ENCODE measurements around the gene PCYT2.
A peak's percentile ranks its signal among the peaks of the same experiment; 100 is the strongest.

Gene PCYT2

DNA sequence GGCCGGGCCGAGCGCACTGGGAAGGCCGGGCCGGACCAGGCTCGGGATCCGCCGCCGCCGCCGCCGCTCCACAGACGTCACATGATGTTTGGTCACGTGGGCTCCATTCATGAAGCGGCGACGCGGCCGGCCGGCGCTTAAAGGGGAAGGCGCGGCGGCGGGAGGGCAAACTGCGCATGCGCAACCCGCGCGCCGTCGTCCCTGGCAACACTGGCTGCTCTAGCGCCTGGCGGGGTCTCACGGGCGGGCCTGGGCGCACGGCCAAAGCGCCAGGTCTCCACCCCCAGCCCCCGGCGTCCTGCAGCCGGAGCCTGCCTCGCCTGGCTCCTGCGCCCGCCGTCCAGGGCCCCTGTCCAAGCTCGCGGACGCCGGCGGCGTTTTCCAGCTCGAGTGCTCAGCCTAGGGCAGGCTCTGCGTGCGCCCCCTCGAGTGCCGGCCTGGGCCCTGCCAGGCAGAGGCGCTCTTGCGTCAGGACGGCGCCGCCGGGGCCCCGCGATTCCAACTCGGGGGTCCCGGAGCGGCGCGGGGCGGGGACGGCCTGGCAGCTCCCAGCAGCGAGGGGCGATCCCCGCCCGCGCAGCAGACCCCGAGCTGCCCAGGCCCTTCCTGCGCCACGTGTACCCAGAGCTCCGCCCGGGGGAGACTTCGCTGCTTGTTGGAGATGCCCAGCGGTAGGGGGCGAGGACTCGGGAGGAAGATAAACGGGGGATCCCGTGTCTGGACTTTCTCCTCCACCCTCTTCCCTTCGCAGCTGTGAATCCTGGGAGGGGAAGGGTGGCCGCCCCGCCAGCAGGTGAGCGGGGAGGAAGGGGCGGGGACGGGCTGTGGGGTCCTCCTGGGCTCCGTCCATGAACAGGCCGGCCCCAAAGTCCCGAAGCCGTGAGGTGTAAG is 16.7 kb upstream of the PCYT2 start, which contains the start of gene MAFG:
Gene MAFG (minus strand): TSS at position 83 of the 891 bp plus-strand sequence. CDS start 4,550 bp downstream, outside the sequence.
- Histone ChIP-seq H3K9ac (ENCODE audit: low read length) (peak within 1 kb of the TSS; percentile 90), H3K27me3 (ENCODE audit: insufficient read depth, low read length) (no peaks in the 10 kb centered on the region), H3K4me3 (ENCODE audit: low read depth, low read length, poor library complexity, severe bottlenecking) (peak within 1 kb of the TSS; percentile 86), H3K27ac (ENCODE audit: low read depth, low read length, poor library complexity, severe bottlenecking) (peak within 1 kb of the TSS; percentile 74), H3K4me1 (ENCODE audit: insufficient read depth, low read length, severe bottlenecking) (peaks cover 36% of the 10 kb centered on the region), H3K4me2 (ENCODE audit: low read length) (peak within 1 kb of the TSS; percentile 79), H3K9me2 (ENCODE audit: low read depth, low read length) (no peaks in the 10 kb centered on the region), H3F3A (ENCODE audit: insufficient read depth, low read length) (no peaks in the 10 kb centered on the region), H3K9me3 (ENCODE audit: low read length) (no peaks in the 10 kb centered on the region), H3K36me3 (ENCODE audit: insufficient read depth, low read length) (no peaks in the 10 kb centered on the region), H3K79me2 (ENCODE audit: insufficient read depth, low read length) (peaks cover 24% of the 10 kb centered on the region), H4K20me1 (ENCODE audit: insufficient read depth, low read length) (no peaks in the 10 kb centered on the region), H2AFZ (ENCODE audit: low read length) (no peak within 1 kb of the TSS)
- no peak for TF ChIP-seq EZH2 (IDR thresholded peaks at IDR 0.05; ENCODE audit: borderline replicate concordance, low read length)
- TF ChIP-seq CTCF (IDR thresholded peaks at IDR 0.05; ENCODE audit: low read length), result peak; percentile 65

DNA sequence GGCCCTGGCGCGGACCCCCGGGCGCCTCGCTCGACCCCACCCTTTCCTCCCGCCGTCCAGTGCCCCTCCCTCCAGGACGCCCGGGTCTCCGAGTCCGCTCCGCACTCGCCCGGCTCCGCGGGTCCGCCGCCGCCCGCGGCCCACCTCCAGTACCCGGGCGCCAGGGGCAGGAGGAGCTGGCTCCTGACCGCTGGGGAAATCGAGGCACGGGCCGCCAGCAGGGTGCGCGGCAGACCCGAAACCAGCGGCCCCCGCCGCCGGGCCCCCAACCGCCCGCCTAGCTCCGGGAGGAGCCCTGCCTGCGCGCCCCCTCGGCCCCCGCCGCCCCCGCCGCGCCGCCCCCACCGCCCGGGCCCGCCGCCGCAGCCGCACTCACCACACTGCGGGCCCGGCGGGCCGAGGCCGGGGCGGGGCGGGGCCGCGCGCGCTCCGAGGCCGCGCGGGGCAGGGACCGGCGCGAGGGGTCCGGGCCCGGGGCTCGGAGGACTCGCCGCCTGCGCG is 16.0 kb upstream of the PCYT2 start:
- Histone ChIP-seq H3K9me3 (ENCODE audit: low read length) (no peaks in the 10 kb centered on the region), H3K9me2 (ENCODE audit: low read depth, low read length) (no peaks in the 10 kb centered on the region), H3K27ac (ENCODE audit: low read depth, low read length, poor library complexity, severe bottlenecking) (peak overlapping the region; percentile 74), H4K20me1 (ENCODE audit: insufficient read depth, low read length) (no peaks in the 10 kb centered on the region), H3K79me2 (ENCODE audit: insufficient read depth, low read length) (peaks cover 24% of the 10 kb centered on the region), H3K36me3 (ENCODE audit: insufficient read depth, low read length) (peaks cover 5% of the 10 kb centered on the region; the same call in 1 of the 2 replicates), H2AFZ (ENCODE audit: low read length) (no peak overlapping the region), H3K9ac (ENCODE audit: low read length) (peak overlapping the region; percentile 90), H3K27me3 (ENCODE audit: insufficient read depth, low read length) (no peaks in the 10 kb centered on the region), H3K4me3 (ENCODE audit: low read depth, low read length, poor library complexity, severe bottlenecking) (peak overlapping the region; percentile 86), H3K4me1 (ENCODE audit: insufficient read depth, low read length, severe bottlenecking) (peaks cover 36% of the 10 kb centered on the region), H3F3A (ENCODE audit: insufficient read depth, low read length) (no peaks in the 10 kb centered on the region), H3K4me2 (ENCODE audit: low read length) (peak overlapping the region; percentile 79)
- no peak for TF ChIP-seq CTCF (IDR thresholded peaks at IDR 0.05; ENCODE audit: low read length)
- TF ChIP-seq EZH2 (IDR thresholded peaks at IDR 0.05; ENCODE audit: borderline replicate concordance, low read length), result no peak

DNA sequence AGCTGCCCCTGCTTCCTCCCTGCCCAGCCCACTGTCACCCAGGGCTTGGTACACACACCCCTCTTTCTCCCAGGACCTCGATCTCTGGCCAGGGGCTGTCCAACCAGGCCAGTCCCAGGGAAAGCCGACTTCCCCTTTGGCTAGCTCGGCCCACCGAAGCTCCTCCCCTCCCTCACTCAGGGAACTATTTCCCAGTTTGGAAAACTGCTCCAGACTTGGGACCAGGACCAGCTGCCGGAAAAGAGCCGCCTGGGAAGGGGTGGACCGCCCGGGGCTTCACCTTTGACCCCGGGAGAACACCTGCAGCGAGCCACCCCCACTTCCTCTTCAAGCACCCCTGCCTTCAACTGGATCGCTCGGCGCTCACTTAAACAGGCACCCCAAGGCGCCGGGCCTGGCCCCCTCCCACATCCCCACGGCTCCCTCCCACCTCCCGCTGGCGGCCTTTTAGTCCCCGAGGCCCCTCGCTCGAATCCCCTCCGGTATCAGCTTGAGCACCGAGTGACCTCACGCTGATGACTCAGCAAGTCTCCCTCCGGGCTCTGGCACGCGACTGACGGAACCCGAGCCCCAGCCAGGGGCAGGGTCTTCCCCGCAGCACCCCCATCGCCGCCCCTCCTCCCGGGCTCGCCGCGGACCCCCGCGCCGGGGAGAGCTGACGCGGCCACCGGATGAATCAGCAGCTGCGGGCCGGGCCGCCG is 15.4 kb upstream of the PCYT2 start:
- Histone ChIP-seq H3K9me2 (ENCODE audit: low read depth, low read length) (no peaks in the 10 kb centered on the region), H3K27me3 (ENCODE audit: insufficient read depth, low read length) (no peaks in the 10 kb centered on the region), H4K20me1 (ENCODE audit: insufficient read depth, low read length) (no peaks in the 10 kb centered on the region), H3K9me3 (ENCODE audit: low read length) (no peaks in the 10 kb centered on the region), H3K9ac (ENCODE audit: low read length) (peak overlapping the region; percentile 90), H3F3A (ENCODE audit: insufficient read depth, low read length) (no peaks in the 10 kb centered on the region), H2AFZ (ENCODE audit: low read length) (no peak overlapping the region), H3K27ac (ENCODE audit: low read depth, low read length, poor library complexity, severe bottlenecking) (peak overlapping the region; percentile 74), H3K4me3 (ENCODE audit: low read depth, low read length, poor library complexity, severe bottlenecking) (peak overlapping the region; percentile 86), H3K36me3 (ENCODE audit: insufficient read depth, low read length) (peaks cover 9% of the 10 kb centered on the region; the same call in 1 of the 2 replicates), H3K4me1 (ENCODE audit: insufficient read depth, low read length, severe bottlenecking) (peaks cover 36% of the 10 kb centered on the region), H3K4me2 (ENCODE audit: low read length) (peak overlapping the region; percentile 79), H3K79me2 (ENCODE audit: insufficient read depth, low read length) (peaks cover 24% of the 10 kb centered on the region)
- TF ChIP-seq EZH2 (IDR thresholded peaks at IDR 0.05; ENCODE audit: borderline replicate concordance, low read length) (no peak), CTCF (IDR thresholded peaks at IDR 0.05; ENCODE audit: low read length) (no peak)

All from OCI-LY1 (cell line).